IMR-90 (cell line): ENCODE results near the gene PIN1. TPM values are rescaled to one million over a fixed set of nuclear protein-coding genes. Genes with fewer than 3 reads are reported as not detected.

Experiments used
- ATAC-seq: fragments of 200-7000 bp; cut with Tn5 transposase; 2 replicates; pipeline ENCODE4 v1.9.1; 2020; ENCODE audit warnings: low read depth, mild to moderate bottlenecking, moderate library complexity
- BruUV-seq: library from RNA; stranded (reverse); fragments of 400-500 nt; replicated peaks from 2 replicates; lab custom pipeline; 2021; lab: Mats Ljungman, UMichigan
- CTCF ChIA-PET: fragments of 300-600 bp; formaldehyde crosslinking; extraction: SDS; loops from one replicate; lab custom pipeline; 2021; ENCODE audit warnings: antibody characterized with exemption; lab: Yijun Ruan, JAX
- POLR2A ChIA-PET: fragments of 300-600 bp; sonication (Branson Sonifier 250); formaldehyde crosslinking; loops from one replicate; lab custom pipeline; 2022; ENCODE audit warnings: antibody characterized with exemption; ENCODE audit not compliant: unreplicated experiment; lab: Charles Lee
- DNase-seq: peaks from one replicate; pipeline ENCODE4 v3.0.0; 2013
- H2AFZ ChIP-seq: replicated peaks from 2 replicates; pipeline ENCODE3; 2013; ENCODE audit warnings: low read length, mild to moderate bottlenecking; ENCODE audit not compliant: poor library complexity
- H2AK5ac ChIP-seq: 2 replicates; pipeline ENCODE4 v1.6.1; 2013; ENCODE audit warnings: low read depth, low read length, inconsistent platforms
- H2AK9ac ChIP-seq: replicated peaks from 2 replicates; pipeline ENCODE3; 2013; ENCODE audit warnings: mild to moderate bottlenecking, low read depth, low read length, moderate library complexity; ENCODE audit not compliant: poor library complexity
- H2BK120ac ChIP-seq: 2 replicates; pipeline ENCODE4 v1.6.1; 2013; ENCODE audit warnings: low read depth, low read length, inconsistent platforms
- H2BK15ac ChIP-seq: 3 replicates; pipeline ENCODE4 v1.6.1; 2013; ENCODE audit warnings: low read depth, low read length, inconsistent platforms
- H2BK20ac ChIP-seq: 2 replicates; pipeline ENCODE4 v1.6.1; 2013; ENCODE audit warnings: low read depth, mild to moderate bottlenecking, inconsistent platforms, low read length, moderate library complexity
- H2BK5ac ChIP-seq: 2 replicates; pipeline ENCODE4 v1.6.1; 2013; ENCODE audit warnings: mild to moderate bottlenecking, low read depth, low read length, inconsistent platforms; ENCODE audit not compliant: poor library complexity, severe bottlenecking
- H3K14ac ChIP-seq: replicated peaks from 2 replicates; pipeline ENCODE4 v1.6.1; 2013; ENCODE audit warnings: low read depth, low read length, inconsistent platforms
- H3K18ac ChIP-seq: 2 replicates; pipeline ENCODE4 v1.6.1; 2013; ENCODE audit warnings: low read depth, low read length, control low read depth
- H3K23ac ChIP-seq: 2 replicates; pipeline ENCODE4 v1.6.1; 2013; ENCODE audit warnings: low read depth, low read length, inconsistent platforms
- H3K27ac ChIP-seq: 2 replicates; pipeline ENCODE4 v1.5.1; 2013; ENCODE audit warnings: mild to moderate bottlenecking, control low read depth, low read length; ENCODE audit not compliant: insufficient read depth
- H3K27me3 ChIP-seq: 2 replicates; pipeline ENCODE4 v1.6.1; 2013; ENCODE audit warnings: low read length; ENCODE audit not compliant: control insufficient read depth, insufficient read depth
- H3K36me3 ChIP-seq: 2 replicates; pipeline ENCODE4 v1.6.1; 2013; ENCODE audit warnings: low read length, mixed read lengths; ENCODE audit not compliant: control insufficient read depth, insufficient read depth
- H3K4ac ChIP-seq: 2 replicates; pipeline ENCODE4 v1.6.1; 2013; ENCODE audit warnings: low read depth, low read length, inconsistent platforms
- H3K4me1 ChIP-seq: 2 replicates; pipeline ENCODE4 v1.6.1; 2013; ENCODE audit warnings: low read length, mixed read lengths; ENCODE audit not compliant: control insufficient read depth, insufficient read depth
- H3K4me2 ChIP-seq: 2 replicates; pipeline ENCODE4 v1.6.1; 2013; ENCODE audit warnings: low read depth, mild to moderate bottlenecking, control low read depth, low read length, moderate library complexity
- H3K4me3 ChIP-seq: 2 replicates; pipeline ENCODE4 v1.5.1; 2013; ENCODE audit warnings: low read depth, mild to moderate bottlenecking, control low read depth, low read length, moderate library complexity; ENCODE audit not compliant: insufficient read depth
- H3K56ac ChIP-seq: 2 replicates; pipeline ENCODE4 v1.6.1; 2013; ENCODE audit warnings: low read length, inconsistent platforms; ENCODE audit not compliant: insufficient read depth; ENCODE audit errors: extremely low read depth
- H3K79me1 ChIP-seq, 2 experiments: 2 replicates each; pipeline ENCODE4 v1.6.1; 2013; ENCODE audit warnings: low read length in 2 of 2, inconsistent platforms in 1 of 2, low read depth in 1 of 2
- H3K9ac ChIP-seq: 2 replicates; pipeline ENCODE4 v1.6.1; 2013; ENCODE audit warnings: low read depth, low read length, control low read depth
- H3K9me1 ChIP-seq: 2 replicates; pipeline ENCODE4 v1.6.1; 2013; ENCODE audit warnings: low read length, inconsistent platforms; ENCODE audit not compliant: insufficient read depth
- H3K9me3 ChIP-seq: 2 replicates; pipeline ENCODE4 v1.6.1; 2013; ENCODE audit warnings: low read length; ENCODE audit not compliant: control insufficient read depth, insufficient read depth
- H4K20me1 ChIP-seq: 2 replicates; pipeline ENCODE4 v1.6.1; 2013; ENCODE audit warnings: low read length, inconsistent platforms; ENCODE audit not compliant: insufficient read depth
- H4K5ac ChIP-seq: 2 replicates; pipeline ENCODE4 v1.6.1; 2013; ENCODE audit warnings: mild to moderate bottlenecking, low read depth, low read length, control low read depth
- H4K8ac ChIP-seq, 2 experiments: 2 replicates each; pipeline ENCODE4 v1.6.1; 2013; ENCODE audit warnings: low read depth in 2 of 2, low read length in 2 of 2, control low read depth in 1 of 2, inconsistent platforms in 1 of 2
- H4K91ac ChIP-seq: 2 replicates; pipeline ENCODE4 v1.6.1; 2013; ENCODE audit warnings: low read depth, low read length, inconsistent platforms; ENCODE audit not compliant: insufficient read depth
- BHLHE40 ChIP-seq: fragments of 150-350 bp; IDR thresholded peaks from 2 replicates; pipeline ENCODE4 v1.6.1; 2016; ENCODE audit warnings: mild to moderate bottlenecking, low read depth, low read length
- CHD1 ChIP-seq: IDR thresholded peaks from 2 replicates; pipeline ENCODE4 v1.6.1; 2012; ENCODE audit warnings: low read depth, low read length, improper control_type of control experiment
- POLR2A ChIP-seq: IDR thresholded peaks from 2 replicates; pipeline ENCODE4 v1.6.1; 2012; ENCODE audit warnings: mild to moderate bottlenecking, low read depth, low read length
- RAD21 ChIP-seq: IDR thresholded peaks from 2 replicates; pipeline ENCODE4 v1.6.1; 2012; ENCODE audit warnings: low read length, improper control_type of control experiment
- RCOR1 ChIP-seq: IDR thresholded peaks from 2 replicates; pipeline ENCODE4 v1.6.1; 2012; ENCODE audit warnings: mild to moderate bottlenecking, low read length, improper control_type of control experiment; ENCODE audit not compliant: insufficient replicate concordance
- RFX5 ChIP-seq: IDR thresholded peaks from 2 replicates; pipeline ENCODE4 v1.8.0; 2012; ENCODE audit warnings: low read depth, mild to moderate bottlenecking, low read length, moderate library complexity
- WGBS, 2 experiments: methylation state at CpG; one replicate each; pipeline versions ENCODE4 v1.1.5 to v1.1.7; 2013; ENCODE audit warnings: missing lambda C conversion rate in 2 of 2; ENCODE audit not compliant: insufficient read length in 1 of 2; ENCODE audit errors: extremely low coverage in 2 of 2; 5-methylcytosine and 5-hydroxymethylcytosine counted together
- dilution Hi-C: fragments of 300-500 bp; cut with HindIII; formaldehyde crosslinking; loops from one replicate; pipeline ENCODE4 v1.14.3; 2018; ENCODE audit warnings: low sequenced_read_pairs; ENCODE audit not compliant: unreplicated experiment
- in situ Hi-C: fragments of 300-500 bp; cut with MboI; formaldehyde crosslinking; loops from 3 replicates; pipeline ENCODE4 v1.14.3; 2019; ENCODE audit warnings: low sequenced_read_pairs, inconsistent platforms, mixed read lengths
- intact Hi-C: fragments of 100-400 bp; cut with micrococcal nuclease; formaldehyde crosslinking; loops from 2 replicates; pipeline ENCODE4 v1.10.0; 2022
- polyA plus RNA-seq, 3 experiments: library from polyadenylated mRNA; depleted of rRNA; stranded (reverse); fragments of >200 nt; gene quantifications; 2 replicates each; pipeline ENCODE4 v1.2.3, GENCODE V29; 2012; ENCODE audit warnings: low replicate concordance in 1 of 3
- total RNA-seq: library from RNA; depleted of rRNA; stranded (reverse); fragments of >200 nt; gene quantifications from 2 replicates; pipeline ENCODE4 v1.2.3, GENCODE V29; 2012
- TF ChIP-seq, protein P1 (sequence below): fragments of 150-350 bp; IDR thresholded peaks from 2 replicates; pipeline ENCODE4 v1.6.1; 2016; ENCODE audit warnings: low read depth, mild to moderate bottlenecking, low read length, moderate library complexity, borderline replicate concordance

PIN1 gene
- total and polyA plus RNA-seq, 2 of the 4 experiments (the other 2 are of a cell fraction) = 76.0 to 105 TPM

DNA sequence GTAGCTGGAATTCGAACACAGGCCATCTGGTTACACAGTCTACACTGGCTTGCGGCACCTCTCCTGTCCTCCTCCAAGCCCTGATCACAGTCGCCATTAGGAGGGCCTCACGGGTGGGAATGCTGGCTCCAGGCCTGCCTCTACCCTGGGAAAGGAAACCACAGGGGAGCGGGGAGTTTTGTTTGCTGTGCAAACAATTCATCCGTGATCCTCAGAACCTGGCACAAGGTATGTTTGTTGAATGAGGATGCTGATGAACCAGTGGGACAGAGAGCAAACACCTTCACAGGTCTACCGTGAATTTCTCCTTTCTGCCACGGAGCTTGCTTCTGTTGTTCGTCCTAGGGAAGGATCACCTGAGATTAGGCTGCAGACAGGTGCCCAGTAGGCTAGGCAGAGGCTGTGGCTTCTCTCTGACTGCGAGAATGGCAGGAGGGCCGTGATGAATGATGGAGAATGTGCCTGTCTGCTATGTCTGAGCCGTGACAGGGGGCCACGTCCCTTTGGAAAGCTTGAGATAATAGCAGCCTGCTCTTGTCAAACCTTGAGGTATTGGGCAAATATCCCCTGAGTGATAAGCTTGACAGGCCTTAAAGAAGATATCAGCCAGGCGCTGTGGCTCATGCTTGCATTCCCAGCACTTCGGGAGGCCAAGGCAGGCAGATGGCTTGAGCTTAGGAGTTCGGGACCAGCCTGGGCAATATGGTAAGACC, 36.7 kb downstream of the PIN1 start (continued):
- no peak for TF ChIP-seq RCOR1

DNA sequence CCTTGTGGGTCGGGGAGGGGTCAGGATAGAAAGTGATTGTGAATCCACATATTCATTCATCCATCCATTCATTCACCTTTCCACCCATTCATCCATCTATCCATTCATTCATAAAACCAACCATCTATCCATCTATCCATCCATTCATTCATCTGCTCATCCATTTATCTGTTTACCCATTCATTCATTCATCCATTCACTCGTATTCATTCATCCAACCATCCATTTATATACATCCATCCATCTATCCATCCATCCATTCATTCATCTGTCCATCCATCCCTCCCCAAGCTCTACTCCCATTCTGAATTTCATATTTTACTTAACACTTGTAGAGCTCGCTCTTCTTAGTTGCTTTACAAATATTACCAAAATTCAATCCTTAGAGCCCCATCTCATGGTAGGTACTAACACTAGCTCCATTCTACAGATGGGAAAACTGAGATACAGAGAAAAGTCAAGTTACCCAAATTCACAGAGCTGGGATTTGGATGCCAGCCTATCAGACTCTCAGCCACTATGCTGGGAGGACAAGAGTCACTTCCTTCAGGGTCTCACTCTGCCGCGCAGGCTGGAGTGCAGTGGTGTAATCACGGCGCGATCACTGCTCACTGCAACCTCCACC, 37.6 kb downstream of the PIN1 start:
- no peak overlapping the region for H3K27ac ChIP-seq
- no peak overlapping the region for H3K4ac ChIP-seq
- H3K4me3 ChIP-seq = no peak overlapping the region
- BruUV-seq = no TSS peak
- dilution Hi-C loops (no loop called here), in situ Hi-C loops (loop anchor here (5.0 kb wide), 1 partner anchor 40 kb away; no protein-coding TSS in a partner anchor), intact Hi-C loops (no loop called here)
- POLR2A ChIA-PET = no interaction called here
- H2BK15ac ChIP-seq = no peak overlapping the region
- no peak for ATAC-seq
- no peaks in the 10 kb centered on the region for H3K4me1 ChIP-seq
- H2AK5ac ChIP-seq = no peak overlapping the region
- no peak overlapping the region for H2AFZ ChIP-seq
- no peak overlapping the region for H2AK9ac ChIP-seq
- no peaks in the 10 kb centered on the region for H3K79me1 ChIP-seq
- no peak overlapping the region for H3K56ac ChIP-seq
- no peak overlapping the region for H4K5ac ChIP-seq
- H2BK5ac ChIP-seq = no peak overlapping the region
- H4K20me1 ChIP-seq = no peaks in the 10 kb centered on the region
- H4K8ac ChIP-seq = no peak overlapping the region
- no peaks in the 10 kb centered on the region for H3K36me3 ChIP-seq
- no peaks in the 10 kb centered on the region for H3K9me1 ChIP-seq
- H3K18ac ChIP-seq = no peak overlapping the region
- H3K9me3 ChIP-seq = peaks cover 3% of the 10 kb centered on the region; the same call in 1 of the 2 replicates
- H3K23ac ChIP-seq = no peak overlapping the region
- H3K9ac ChIP-seq = no peak overlapping the region
- H3K14ac ChIP-seq = no peak overlapping the region
- 83 to 100% methylated on average over 1 to 3 of the region's 8 CpGs for whole genome bisulfite sequencing, 2 experiments
- no peak overlapping the region for H4K91ac ChIP-seq
- CTCF ChIA-PET = no interaction called here
- TF ChIP-seq, protein P1, sequence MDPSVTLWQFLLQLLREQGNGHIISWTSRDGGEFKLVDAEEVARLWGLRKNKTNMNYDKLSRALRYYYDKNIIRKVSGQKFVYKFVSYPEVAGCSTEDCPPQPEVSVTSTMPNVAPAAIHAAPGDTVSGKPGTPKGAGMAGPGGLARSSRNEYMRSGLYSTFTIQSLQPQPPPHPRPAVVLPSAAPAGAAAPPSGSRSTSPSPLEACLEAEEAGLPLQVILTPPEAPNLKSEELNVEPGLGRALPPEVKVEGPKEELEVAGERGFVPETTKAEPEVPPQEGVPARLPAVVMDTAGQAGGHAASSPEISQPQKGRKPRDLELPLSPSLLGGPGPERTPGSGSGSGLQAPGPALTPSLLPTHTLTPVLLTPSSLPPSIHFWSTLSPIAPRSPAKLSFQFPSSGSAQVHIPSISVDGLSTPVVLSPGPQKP = no peak
- no peak for TF ChIP-seq POLR2A
- no peak for TF ChIP-seq BHLHE40
- TF ChIP-seq RAD21 = no peak
- TF ChIP-seq RFX5 = no peak
- no peak for TF ChIP-seq CHD1
- DNase-seq = no peak
- no peaks in the 10 kb centered on the region; the same call in 1 of the 2 replicates for H3K27me3 ChIP-seq
- H2BK120ac ChIP-seq = no peak overlapping the region
- no peak overlapping the region for H2BK20ac ChIP-seq
- H3K4me2 ChIP-seq = no peak overlapping the region
